ENCODE measurements around the gene STRBP. TPM values are rescaled to one million over a fixed set of nuclear protein-coding genes. Genes with fewer than 3 reads are reported as not detected.

Gene STRBP
- total RNA-seq, 2 donors from 2014 or later: 77.2 to 83.3 TPM

DNA sequence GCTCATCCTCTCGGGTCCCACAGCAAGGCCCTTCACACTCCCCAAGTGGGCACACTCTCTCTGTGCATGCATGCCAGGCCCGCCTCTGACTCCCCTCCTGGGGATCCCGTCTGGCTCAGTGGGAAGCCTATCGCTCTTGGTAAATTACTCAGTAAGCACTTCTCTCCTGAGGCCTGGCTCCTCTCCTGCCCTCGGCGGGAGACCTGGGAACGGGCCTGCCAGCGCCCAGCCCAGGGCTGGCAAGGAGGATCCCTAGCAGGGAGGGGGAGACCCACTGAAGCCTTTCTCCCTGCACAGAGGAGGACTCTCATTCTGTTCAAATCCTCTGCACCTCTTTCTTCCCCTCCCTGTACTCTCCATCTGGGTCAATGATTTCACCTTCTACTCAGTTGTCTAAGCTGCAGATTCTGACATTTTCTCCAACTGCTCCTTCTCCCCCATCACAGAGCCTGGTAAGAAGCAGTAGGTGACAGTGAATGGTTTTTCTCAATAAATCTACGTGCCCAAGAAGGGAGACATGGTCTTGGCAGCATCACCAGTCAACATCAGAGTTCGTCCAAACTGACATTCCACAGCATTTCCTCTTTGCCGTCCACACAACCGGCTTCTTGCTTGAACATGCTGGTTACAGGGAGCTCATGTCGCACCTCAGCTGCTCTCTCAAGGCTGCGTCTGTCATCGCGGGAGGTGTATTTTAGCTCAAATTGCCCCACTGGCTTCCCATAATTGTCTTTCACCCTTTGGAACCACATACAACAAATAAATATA, 153.1 kb downstream of the STRBP start:
- H3K9me3 ChIP-seq (ENCODE audit: control insufficient read depth, low read length): no peaks in the 10 kb centered on the region
- no peaks in the 10 kb centered on the region for H3K4me1 ChIP-seq (ENCODE audit: control insufficient read depth, insufficient read depth, low read length)
- H3K9me3 Mint-ChIP-seq: no peaks in the 10 kb centered on the region
- no peak overlapping the region for H3K9ac ChIP-seq (ENCODE audit: extremely low read depth, low read length, poor library complexity, severe bottlenecking)
- H3K27me3 Mint-ChIP-seq (ENCODE audit: insufficient read depth): no peaks in the 10 kb centered on the region
- H3K27ac Mint-ChIP-seq: no peak overlapping the region
- no peak for DNase-seq
- no peak overlapping the region for H3K4me3 Mint-ChIP-seq
- no peaks in the 10 kb centered on the region for H3K4me1 Mint-ChIP-seq
- no peaks in the 10 kb centered on the region for H3K27me3 ChIP-seq (ENCODE audit: control insufficient read depth, insufficient read depth, low read length, poor library complexity, severe bottlenecking)
- 92 to 95% methylated on average over 14 to 16 of the region's 16 CpGs for WGBS, 2 experiments (ENCODE audit: insufficient coverage in 1 of 2, insufficient read length in 1 of 2)
- no peak overlapping the region for H3K27ac ChIP-seq (ENCODE audit: low read depth, low read length)
- peaks cover 17% of the 10 kb centered on the region for H3K36me3 ChIP-seq (ENCODE audit: control insufficient read depth, insufficient read depth, low read length)
- peaks cover 11% of the 10 kb centered on the region for H3K36me3 Mint-ChIP-seq (ENCODE audit: low read depth)
- H3K4me3 ChIP-seq (ENCODE audit: low read length): no peak overlapping the region
- TF ChIP-seq, protein P1, sequence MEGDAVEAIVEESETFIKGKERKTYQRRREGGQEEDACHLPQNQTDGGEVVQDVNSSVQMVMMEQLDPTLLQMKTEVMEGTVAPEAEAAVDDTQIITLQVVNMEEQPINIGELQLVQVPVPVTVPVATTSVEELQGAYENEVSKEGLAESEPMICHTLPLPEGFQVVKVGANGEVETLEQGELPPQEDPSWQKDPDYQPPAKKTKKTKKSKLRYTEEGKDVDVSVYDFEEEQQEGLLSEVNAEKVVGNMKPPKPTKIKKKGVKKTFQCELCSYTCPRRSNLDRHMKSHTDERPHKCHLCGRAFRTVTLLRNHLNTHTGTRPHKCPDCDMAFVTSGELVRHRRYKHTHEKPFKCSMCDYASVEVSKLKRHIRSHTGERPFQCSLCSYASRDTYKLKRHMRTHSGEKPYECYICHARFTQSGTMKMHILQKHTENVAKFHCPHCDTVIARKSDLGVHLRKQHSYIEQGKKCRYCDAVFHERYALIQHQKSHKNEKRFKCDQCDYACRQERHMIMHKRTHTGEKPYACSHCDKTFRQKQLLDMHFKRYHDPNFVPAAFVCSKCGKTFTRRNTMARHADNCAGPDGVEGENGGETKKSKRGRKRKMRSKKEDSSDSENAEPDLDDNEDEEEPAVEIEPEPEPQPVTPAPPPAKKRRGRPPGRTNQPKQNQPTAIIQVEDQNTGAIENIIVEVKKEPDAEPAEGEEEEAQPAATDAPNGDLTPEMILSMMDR (conservative IDR thresholded peaks at IDR 0.05): no peak

DNA sequence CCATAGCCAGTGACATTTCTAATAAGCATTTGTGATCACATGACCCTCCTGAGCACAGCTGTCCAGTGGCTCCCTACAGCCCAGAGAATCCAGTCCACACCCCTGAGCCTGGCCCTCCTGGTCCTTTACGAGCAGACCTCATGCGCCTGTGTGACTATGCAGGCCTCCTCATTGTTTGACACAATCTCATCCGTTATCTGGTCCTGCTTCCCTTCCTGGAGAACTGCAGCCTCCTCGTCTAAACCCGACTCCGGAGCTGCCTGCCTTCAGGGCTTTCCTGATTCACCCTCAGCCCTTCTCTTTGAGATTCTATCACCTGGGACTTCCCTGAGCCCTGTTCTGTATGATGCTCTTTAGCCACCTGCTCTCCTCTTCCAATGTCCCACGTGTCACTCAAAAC, 155.2 kb downstream of the STRBP start:
- H3K27ac Mint-ChIP-seq: no peak overlapping the region
- Histone ChIP-seq H3K36me3 (ENCODE audit: control insufficient read depth, insufficient read depth, low read length) (peaks cover 38% of the 10 kb centered on the region), H3K27ac (ENCODE audit: low read depth, low read length) (no peak overlapping the region), H3K27me3 (ENCODE audit: control insufficient read depth, insufficient read depth, low read length, poor library complexity, severe bottlenecking) (no peaks in the 10 kb centered on the region), H3K9me3 (ENCODE audit: control insufficient read depth, low read length) (no peaks in the 10 kb centered on the region), H3K4me3 (ENCODE audit: low read length) (no peak overlapping the region), H3K4me1 (ENCODE audit: control insufficient read depth, insufficient read depth, low read length) (no peaks in the 10 kb centered on the region), H3K9ac (ENCODE audit: extremely low read depth, low read length, poor library complexity, severe bottlenecking) (no peak overlapping the region)
- no peaks in the 10 kb centered on the region for H3K27me3 Mint-ChIP-seq (ENCODE audit: insufficient read depth)
- no peak for DNase-seq
- H3K4me1 Mint-ChIP-seq: no peaks in the 10 kb centered on the region
- no peaks in the 10 kb centered on the region for H3K9me3 Mint-ChIP-seq
- WGBS, 2 experiments (ENCODE audit: insufficient coverage in 1 of 2, insufficient read length in 1 of 2): 80 to 92% methylated on average over 5 to 7 of the region's 7 CpGs
- H3K4me3 Mint-ChIP-seq: no peak overlapping the region
- TF ChIP-seq, protein P1 (conservative IDR thresholded peaks at IDR 0.05): no peak
- H3K36me3 Mint-ChIP-seq (ENCODE audit: low read depth): peaks cover 25% of the 10 kb centered on the region

DNA sequence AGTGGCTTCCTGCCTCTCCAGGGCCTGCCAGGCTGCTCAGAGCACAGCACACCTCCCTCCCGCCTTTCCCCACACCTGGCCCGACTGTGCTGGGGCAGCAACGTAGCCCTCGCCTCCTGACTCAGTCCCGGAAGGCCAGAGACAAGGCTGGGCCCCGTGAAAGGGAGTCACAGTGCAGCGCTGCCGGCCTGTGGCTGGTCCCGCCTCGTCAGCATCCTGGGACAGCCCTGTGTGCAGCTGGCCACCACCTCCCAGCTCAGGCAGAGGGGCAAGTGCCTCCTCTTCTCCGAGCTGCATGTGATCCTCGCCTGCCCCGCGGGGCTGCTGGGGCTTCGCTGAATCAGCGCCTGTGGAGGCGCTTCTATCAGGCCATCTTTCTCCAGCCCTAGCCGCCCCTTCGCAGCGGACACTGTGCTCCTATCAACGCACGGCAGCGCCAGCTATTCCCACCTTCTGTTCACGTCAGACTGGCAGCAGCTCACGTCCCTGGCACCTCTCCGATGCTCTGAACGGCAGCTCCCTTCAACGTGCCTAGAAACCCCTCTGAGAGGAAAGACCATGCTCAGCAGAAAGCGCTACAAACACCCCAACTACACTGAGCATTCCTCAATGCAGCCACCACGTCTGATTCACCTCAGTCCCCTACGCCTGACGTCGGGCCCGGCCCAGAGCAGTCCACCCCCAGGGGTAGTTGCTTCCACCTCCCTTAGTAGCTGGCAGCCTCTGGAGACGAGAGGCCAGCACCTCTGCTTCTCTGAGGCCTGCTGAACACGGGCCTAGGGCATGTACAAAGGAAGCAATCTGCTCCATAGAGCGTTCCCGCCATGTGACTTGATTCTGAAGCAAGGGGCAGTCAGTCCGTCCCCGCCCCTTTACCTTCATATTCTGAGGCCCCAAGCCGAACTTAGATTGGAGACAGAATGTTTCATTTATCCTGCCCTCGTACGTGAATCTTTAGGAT, 156.1 kb downstream of the STRBP start:
- Histone ChIP-seq H3K9ac (ENCODE audit: extremely low read depth, low read length, poor library complexity, severe bottlenecking) (no peak overlapping the region), H3K27ac (ENCODE audit: low read depth, low read length) (peak overlapping the region; percentile 49), H3K36me3 (ENCODE audit: control insufficient read depth, insufficient read depth, low read length) (peaks cover 47% of the 10 kb centered on the region), H3K27me3 (ENCODE audit: control insufficient read depth, insufficient read depth, low read length, poor library complexity, severe bottlenecking) (no peaks in the 10 kb centered on the region), H3K4me1 (ENCODE audit: control insufficient read depth, insufficient read depth, low read length) (no peaks in the 10 kb centered on the region), H3K4me3 (ENCODE audit: low read length) (no peak overlapping the region), H3K9me3 (ENCODE audit: control insufficient read depth, low read length) (no peaks in the 10 kb centered on the region)
- Mint-ChIP-seq H3K27me3 (ENCODE audit: insufficient read depth) (no peaks in the 10 kb centered on the region), H3K4me1 (peaks cover 6% of the 10 kb centered on the region), H3K27ac (peak overlapping the region; percentile 78), H3K4me3 (no peak overlapping the region), H3K9me3 (no peaks in the 10 kb centered on the region), H3K36me3 (ENCODE audit: low read depth) (peaks cover 30% of the 10 kb centered on the region)
- TF ChIP-seq, protein P1 (conservative IDR thresholded peaks at IDR 0.05): no peak
- peak; percentile 73 for DNase-seq
- WGBS, 2 experiments (ENCODE audit: insufficient coverage in 1 of 2, insufficient read length in 1 of 2): 89 to 94% methylated on average over 25 to 43 of the region's 43 CpGs
